HepG2 (cell line): ENCODE results near the gene PGPEP1. TPM values are rescaled to one million over a fixed set of nuclear protein-coding genes. Genes with fewer than 3 reads are reported as not detected.

ENCODE experiments used
- ERF ChIP-seq: IDR thresholded peaks from 2 replicates; pipeline ENCODE4 v1.6.1; 2018; ENCODE audit warnings: missing biosample characterization, missing genetic modification reagents
- ETS1 ChIP-seq: sonication (generic); formaldehyde crosslinking; IDR thresholded peaks from 2 replicates; pipeline ENCODE4 v1.4.0; 2020; ENCODE audit warnings: missing genetic modification reagents
- HNF1B ChIP-seq: sonication (generic); formaldehyde crosslinking; IDR thresholded peaks from 2 replicates; pipeline ENCODE4 v1.5.1; 2020; ENCODE audit warnings: mild to moderate bottlenecking, moderate library complexity, missing genetic modification reagents
- HNRNPH1 ChIP-seq: fragments of 200-400 bp; formaldehyde crosslinking; optimal IDR thresholded peaks from 2 replicates; pipeline ENCODE3; 2017; ENCODE audit warnings: mild to moderate bottlenecking, low read depth, low read length
- HNRNPL ChIP-seq: fragments of 200-400 bp; formaldehyde crosslinking; IDR thresholded peaks from 2 replicates; pipeline ENCODE4 v1.6.1; 2017; ENCODE audit warnings: mild to moderate bottlenecking, low read depth, low read length
- IRF2 ChIP-seq: IDR thresholded peaks from 2 replicates; pipeline ENCODE4 v1.6.1; 2018; ENCODE audit warnings: missing genetic modification reagents, missing compliant biosample characterization
- THAP8 ChIP-seq: sonication (generic); formaldehyde crosslinking; IDR thresholded peaks from 2 replicates; pipeline ENCODE4 v1.5.1; 2020; ENCODE audit warnings: missing genetic modification reagents, mild to moderate bottlenecking, borderline replicate concordance
- ZC3H13 ChIP-seq: sonication (generic); formaldehyde crosslinking; IDR thresholded peaks from 2 replicates; pipeline ENCODE4 v1.8.1; 2023; ENCODE audit warnings: mild to moderate bottlenecking, missing genetic modification reagents, moderate library complexity
- ZFP37 ChIP-seq: sonication (generic); formaldehyde crosslinking; IDR thresholded peaks from 2 replicates; pipeline ENCODE4 v1.4.0; 2020; ENCODE audit warnings: missing genetic modification reagents, borderline replicate concordance
- ZNF235 ChIP-seq: sonication (generic); formaldehyde crosslinking; IDR thresholded peaks from 2 replicates; pipeline ENCODE4 v1.8.1; 2023; ENCODE audit warnings: mild to moderate bottlenecking, missing genetic modification reagents, borderline replicate concordance
- ZNF335 ChIP-seq: sonication (generic); formaldehyde crosslinking; IDR thresholded peaks from 2 replicates; pipeline ENCODE4 v1.4.0; 2020; ENCODE audit warnings: missing genetic modification reagents
- ZNF598 ChIP-seq: sonication (generic); formaldehyde crosslinking; IDR thresholded peaks from 2 replicates; pipeline ENCODE4 v1.5.1; 2020; ENCODE audit warnings: mild to moderate bottlenecking, missing genetic modification reagents, borderline replicate concordance
- ZNF614 ChIP-seq: IDR thresholded peaks from 2 replicates; pipeline ENCODE4 v1.6.1; 2018; ENCODE audit warnings: missing biosample characterization, missing genetic modification reagents, inconsistent platforms, borderline replicate concordance
- ZNF687 ChIP-seq: sonication (generic); formaldehyde crosslinking; IDR thresholded peaks from 2 replicates; pipeline ENCODE4 v1.5.1; 2020; ENCODE audit warnings: mild to moderate bottlenecking, missing genetic modification reagents, moderate library complexity
- ZNF83 ChIP-seq: sonication (generic); formaldehyde crosslinking; IDR thresholded peaks from 2 replicates; pipeline ENCODE4 v1.4.0; 2020; ENCODE audit warnings: missing genetic modification reagents, mild to moderate bottlenecking, borderline replicate concordance
- ZNF850 ChIP-seq: sonication (generic); formaldehyde crosslinking; conservative IDR thresholded peaks from 2 replicates; pipeline ENCODE4 v1.9.0; 2021; ENCODE audit warnings: mild to moderate bottlenecking, missing genetic modification reagents
- polyA plus RNA-seq, 8 experiments: library from polyadenylated mRNA; depleted of rRNA in 3 of 8; stranded (reverse) in 7 of 8; unstranded in 1 of 8; fragments of >200 nt; fragmentation: Illumina TruSeq in 4 of 8; extraction: Trizol in 4 of 8; gene quantifications; 2 replicates each; pipeline versions ENCODE4 v1.2.1 to v1.2.3, GENCODE V29; 2011 to 2016; ENCODE audit warnings: low read depth in 4 of 8, missing spikeins in 1 of 8, mixed read lengths in 1 of 8; ENCODE audit not compliant: insufficient read depth in 1 of 8
- total RNA-seq, 5 experiments: library from RNA; depleted of rRNA; stranded (reverse); fragments of >200 nt; fragmentation: Illumina TruSeq; extraction: Trizol; gene quantifications; 2 replicates each; pipeline ENCODE4 v1.2.3, GENCODE V29; 2016; ENCODE audit warnings: low read depth in 1 of 5
- TF ChIP-seq, protein P1 (sequence below): sonication (generic); formaldehyde crosslinking; IDR thresholded peaks from 2 replicates; pipeline ENCODE4 v1.8.1; 2023; ENCODE audit warnings: mild to moderate bottlenecking, missing genetic modification reagents, borderline replicate concordance
- TF ChIP-seq, protein P2 (sequence below): sonication (generic); formaldehyde crosslinking; IDR thresholded peaks from 2 replicates; pipeline ENCODE4 v1.5.0; 2020; ENCODE audit warnings: mild to moderate bottlenecking, missing genetic modification reagents

Gene PGPEP1
- total and polyA plus RNA-seq, 2 of the 13 experiments (the other 11 are each of a cell fraction or from before 2014, with no cell fraction given), result 53.1 to 56.6 TPM

GRCh38 chr19:18386543-18387271, 46.3 kb downstream of the PGPEP1 start (continued):
- TF ChIP-seq HNRNPL (peak; percentile 54; the same call in 1 of the 2 replicates), IRF2 (CRISPR knock-in tag) (no peak), THAP8 (CRISPR knock-in tag) (peak; percentile 67; the same call in 1 of the 2 replicates), ZNF614 (no peak), ERF (no peak), ETS1 (CRISPR knock-in tag) (no peak), ZFP37 (CRISPR knock-in tag) (0 out of 2 replicates have a peak, but pooled peaks have one; percentile 12), ZNF335 (no peak), ZNF850 (CRISPR knock-in tag) (no peak), ZNF687 (CRISPR knock-in tag) (0 out of 2 replicates have a peak, but pooled peaks have one; percentile 29), ZC3H13 (CRISPR knock-in tag) (peak; percentile 25; the same call in 1 of the 2 replicates), ZNF83 (CRISPR knock-in tag) (no peak), ZNF235 (0 out of 2 replicates have a peak, but pooled peaks have one; percentile 61), HNRNPH1 (peak; percentile 19), HNF1B (CRISPR knock-in tag) (no peak), ZNF598 (no peak)
- TF ChIP-seq, protein P1, sequence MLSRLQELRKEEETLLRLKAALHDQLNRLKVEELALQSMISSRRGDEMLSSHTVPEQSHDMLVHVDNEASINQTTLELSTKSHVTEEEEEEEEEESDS (CRISPR knock-in tag), result no peak
- TF ChIP-seq, protein P2, sequence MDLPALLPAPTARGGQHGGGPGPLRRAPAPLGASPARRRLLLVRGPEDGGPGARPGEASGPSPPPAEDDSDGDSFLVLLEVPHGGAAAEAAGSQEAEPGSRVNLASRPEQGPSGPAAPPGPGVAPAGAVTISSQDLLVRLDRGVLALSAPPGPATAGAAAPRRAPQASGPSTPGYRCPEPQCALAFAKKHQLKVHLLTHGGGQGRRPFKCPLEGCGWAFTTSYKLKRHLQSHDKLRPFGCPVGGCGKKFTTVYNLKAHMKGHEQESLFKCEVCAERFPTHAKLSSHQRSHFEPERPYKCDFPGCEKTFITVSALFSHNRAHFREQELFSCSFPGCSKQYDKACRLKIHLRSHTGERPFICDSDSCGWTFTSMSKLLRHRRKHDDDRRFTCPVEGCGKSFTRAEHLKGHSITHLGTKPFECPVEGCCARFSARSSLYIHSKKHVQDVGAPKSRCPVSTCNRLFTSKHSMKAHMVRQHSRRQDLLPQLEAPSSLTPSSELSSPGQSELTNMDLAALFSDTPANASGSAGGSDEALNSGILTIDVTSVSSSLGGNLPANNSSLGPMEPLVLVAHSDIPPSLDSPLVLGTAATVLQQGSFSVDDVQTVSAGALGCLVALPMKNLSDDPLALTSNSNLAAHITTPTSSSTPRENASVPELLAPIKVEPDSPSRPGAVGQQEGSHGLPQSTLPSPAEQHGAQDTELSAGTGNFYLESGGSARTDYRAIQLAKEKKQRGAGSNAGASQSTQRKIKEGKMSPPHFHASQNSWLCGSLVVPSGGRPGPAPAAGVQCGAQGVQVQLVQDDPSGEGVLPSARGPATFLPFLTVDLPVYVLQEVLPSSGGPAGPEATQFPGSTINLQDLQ (CRISPR knock-in tag), result no peak
